Erythroblast (primary cell): ENCODE measurements around the gene FIBCD1.

Experiments
- GATA1 ChIP-seq: IDR thresholded peaks from 2 replicates; pipeline ENCODE4 v1.6.1; 2011; ENCODE audit warnings: low read depth, mild to moderate bottlenecking, control low read depth, low read length, moderate library complexity
- POLR2A ChIP-seq: IDR thresholded peaks from 2 replicates; pipeline ENCODE4 v1.6.1; 2011; ENCODE audit warnings: mild to moderate bottlenecking, low read length

GRCh38 chr9:130872508-130872907 lies 66.5 kb downstream of the FIBCD1 start:
- TF ChIP-seq POLR2A, result no peak
- TF ChIP-seq GATA1, result no peak
